HG03045 (cell line): Measurements from ENCODE around the gene ATXN2L.
"Not testable (repeated sequence)": the region's sequence is repeated elsewhere in the genome, so short reads cannot be mapped to it uniquely, and the experiment has no call there.

ENCODE experiments used
- ATAC-seq: cut with Tn5 transposase; IDR thresholded peaks from one replicate; pipeline ENCODE4 v1.9.1; 2021; ENCODE audit warnings: mild to moderate bottlenecking, moderate library complexity; ENCODE audit not compliant: unreplicated experiment

ATXN2L gene

GRCh38 chr16:28866454-28866804 lies 43.6 kb downstream of the ATXN2L start:
- no peak for ATAC-seq

GRCh38 chr16:28867241-28867640 lies 44.4 kb downstream of the ATXN2L start:
- no peak for ATAC-seq

- ATAC-seq: not testable (repeated sequence)
Observed at GRCh38 chr16:28867646-28868045, 44.8 kb downstream of the ATXN2L start.

- ATAC-seq: no peak
Observed at GRCh38 chr16:28869201-28869600, 46.4 kb downstream of the ATXN2L start.

GRCh38 chr16:28872952-28873351 lies 50.2 kb downstream of the ATXN2L start:
- no peak for ATAC-seq

- no peak for ATAC-seq
Observed at GRCh38 chr16:28873543-28874201, 50.9 kb downstream of the ATXN2L start.

- no peak for ATAC-seq
Observed at GRCh38 chr16:28874406-28874805, 51.6 kb downstream of the ATXN2L start.

- ATAC-seq: no peak
Observed at GRCh38 chr16:28875134-28876018, 52.6 kb downstream of the ATXN2L start.

GRCh38 chr16:28876019-28876659 lies 53.3 kb downstream of the ATXN2L start:
- ATAC-seq: no peak

- no peak for ATAC-seq
Observed at GRCh38 chr16:28876973-28877654, 54.3 kb downstream of the ATXN2L start.

GRCh38 chr16:28877655-28878000 lies 54.8 kb downstream of the ATXN2L start:
- no peak for ATAC-seq

GRCh38 chr16:28878083-28878926 lies 55.5 kb downstream of the ATXN2L start, which contains the start of gene ATP2A1:
Gene ATP2A1 (plus strand): TSS chr16:28878488. CDS start chr16:28878672, 184 bp downstream.
- ATAC-seq: no peak

GRCh38 chr16:28879261-28879840 lies 56.6 kb downstream of the ATXN2L start:
- ATAC-seq: peak; percentile 28

GRCh38 chr16:28879841-28880588 lies 57.2 kb downstream of the ATXN2L start:
- peak; percentile 86 for ATAC-seq

- ATAC-seq: no peak
Observed at GRCh38 chr16:28880589-28880915, 57.8 kb downstream of the ATXN2L start.

GRCh38 chr16:28880955-28881354 lies 58.2 kb downstream of the ATXN2L start:
- ATAC-seq: no peak

GRCh38 chr16:28881565-28881964 lies 58.8 kb downstream of the ATXN2L start:
- not testable (repeated sequence) for ATAC-seq

- ATAC-seq: no peak
Observed at GRCh38 chr16:28882551-28883160, 59.9 kb downstream of the ATXN2L start.
